SK-N-SH (cell line): ENCODE measurements around the gene EPM2A. TPM values are rescaled to one million over a fixed set of nuclear protein-coding genes. Genes with fewer than 3 reads are reported as not detected.

Source experiments
- CTCF ChIA-PET: fragments of 300-600, 350-600 bp; formaldehyde crosslinking; extraction: SDS; loops from one replicate; lab custom pipeline; 2021; lab: Yijun Ruan, JAX
- POLR2A ChIA-PET: fragments of 350-600 bp; sonication (Branson Sonifier 250); formaldehyde crosslinking; extraction: SDS; loops from one replicate; lab custom pipeline; 2020; ENCODE audit warnings: antibody characterized with exemption, inconsistent platforms; lab: Yijun Ruan, JAX
- DNase-seq: peaks from one replicate; pipeline ENCODE4 v3.0.0; 2012
- H2AFZ ChIP-seq: fragments of 200-600 bp; sonication (generic); 2 replicates; pipeline ENCODE4 v1.8.1; 2016; ENCODE audit warnings: antibody characterized with exemption, mild to moderate bottlenecking, low read depth
- H3F3A ChIP-seq: fragments of 200-600 bp; sonication (generic); replicated peaks from 2 replicates; pipeline ENCODE3; 2016; ENCODE audit warnings: antibody characterized with exemption, mild to moderate bottlenecking; ENCODE audit not compliant: insufficient read depth
- H3K27ac ChIP-seq, 2 experiments: fragments of 200-500 bp in 1 of 2; fragments of 200-600 bp in 1 of 2; sonication (Bioruptor generic) in 1 of 2; sonication (generic), shearing (Covaris generic) in 1 of 2; 2 replicates each; pipeline versions ENCODE4 v1.5.1 to v1.6.1; 2014 to 2016; ENCODE audit warnings: low read depth in 2 of 2, inconsistent platforms in 1 of 2, low read length in 1 of 2, mild to moderate bottlenecking in 1 of 2, mixed read lengths in 1 of 2
- H3K27me3 ChIP-seq: fragments of 200-600 bp; sonication (generic), shearing (Covaris generic); 2 replicates; pipeline ENCODE4 v1.6.1; 2016; ENCODE audit warnings: mixed run types; ENCODE audit not compliant: insufficient read depth
- H3K36me3 ChIP-seq, 2 experiments: fragments of 200-500 bp in 1 of 2; fragments of 200-600 bp in 1 of 2; sonication (Bioruptor generic) in 1 of 2; sonication (generic) in 1 of 2; replicated peaks in 1 of 2; 2 replicates each; pipeline versions ENCODE3 to v1.5.1; 2014 to 2016; ENCODE audit warnings: low read length in 1 of 2, mild to moderate bottlenecking in 1 of 2; ENCODE audit not compliant: insufficient read depth in 2 of 2, control insufficient read depth in 1 of 2
- H3K4me1 ChIP-seq, 2 experiments: fragments of 200-500 bp in 1 of 2; fragments of 200-600 bp in 1 of 2; sonication (Bioruptor generic) in 1 of 2; sonication (generic), shearing (Covaris generic) in 1 of 2; 2 replicates each; pipeline versions ENCODE4 v1.5.1 to v1.6.1; 2014 to 2016; ENCODE audit warnings: low read depth in 1 of 2, low read length in 1 of 2, mixed run types in 1 of 2; ENCODE audit not compliant: insufficient read depth in 2 of 2, control insufficient read depth in 1 of 2
- H3K4me2 ChIP-seq: fragments of 200-600 bp; sonication (generic), shearing (Covaris generic); 2 replicates; pipeline ENCODE4 v1.6.1; 2017; ENCODE audit warnings: mixed run types
- H3K4me3 ChIP-seq, 2 experiments: fragments of 200-500 bp in 1 of 2; fragments of 200-600 bp in 1 of 2; sonication (Bioruptor generic) in 1 of 2; sonication (generic), shearing (Covaris generic) in 1 of 2; 2 replicates each; pipeline versions ENCODE4 v1.5.1 to v1.8.1; 2014 to 2016; ENCODE audit warnings: low read depth in 2 of 2, inconsistent platforms in 1 of 2, low read length in 1 of 2, mild to moderate bottlenecking in 1 of 2, mixed read lengths in 1 of 2, moderate library complexity in 1 of 2
- H3K79me2 ChIP-seq: fragments of 200-600 bp; sonication (generic); 2 replicates; pipeline ENCODE4 v1.8.1; 2017; ENCODE audit warnings: mild to moderate bottlenecking; ENCODE audit not compliant: insufficient read depth
- H3K9ac ChIP-seq: fragments of 200-600 bp; sonication (generic); 2 replicates; pipeline ENCODE4 v1.6.1; 2017; ENCODE audit warnings: mixed run types
- H3K9me2 ChIP-seq: fragments of 200-600 bp; sonication (generic); 2 replicates; pipeline ENCODE4 v1.6.1; 2017; ENCODE audit warnings: mixed run types
- H3K9me3 ChIP-seq: fragments of 200-600 bp; sonication (generic); 2 replicates; pipeline ENCODE4 v1.6.1; 2017; ENCODE audit warnings: mixed run types, mild to moderate bottlenecking, moderate library complexity
- H4K20me1 ChIP-seq: fragments of 200-600 bp; sonication (generic); 2 replicates; pipeline ENCODE4 v1.6.1; 2017; ENCODE audit warnings: mild to moderate bottlenecking, mixed run types; ENCODE audit not compliant: insufficient read depth
- EZH2phosphoT487 ChIP-seq: fragments of 200-600 bp; sonication (generic); IDR thresholded peaks from 2 replicates; pipeline ENCODE4 v1.6.1; 2017; ENCODE audit warnings: low read depth, mixed run types, mild to moderate bottlenecking, antibody characterized with exemption, moderate library complexity, borderline replicate concordance
- FOSL2 ChIP-seq: IDR thresholded peaks from 2 replicates; pipeline ENCODE4 v1.4.0; 2012; ENCODE audit warnings: low read depth, mild to moderate bottlenecking, moderate library complexity, borderline replicate concordance
- FOXM1 ChIP-seq: IDR thresholded peaks from 2 replicates; pipeline ENCODE4 v1.4.0; 2012; ENCODE audit warnings: low read depth, mild to moderate bottlenecking
- GATA2 ChIP-seq: sonication (generic); formaldehyde crosslinking; IDR thresholded peaks from 2 replicates; pipeline ENCODE4 v1.5.0; 2020; ENCODE audit warnings: mild to moderate bottlenecking, missing genetic modification reagents
- MEF2A ChIP-seq: IDR thresholded peaks from 2 replicates; pipeline ENCODE4 v1.4.0; 2012; ENCODE audit warnings: low read depth, borderline replicate concordance
- RCOR1 ChIP-seq: fragments of 150-350 bp; IDR thresholded peaks from 2 replicates; pipeline ENCODE4 v1.6.1; 2017; ENCODE audit warnings: antibody characterized with exemption, low read length
- RFX5 ChIP-seq: IDR thresholded peaks from 2 replicates; pipeline ENCODE4 v1.6.1; 2012; ENCODE audit warnings: mild to moderate bottlenecking, improper control_type of control experiment, low read length
- RXRA ChIP-seq: IDR thresholded peaks from 2 replicates; pipeline ENCODE4 v1.4.0; 2012; ENCODE audit warnings: low read depth, mild to moderate bottlenecking, borderline replicate concordance
- SMC3 ChIP-seq: IDR thresholded peaks from 2 replicates; pipeline ENCODE4 v1.6.1; 2012; ENCODE audit warnings: low read depth, low read length, improper control_type of control experiment
- TCF12 ChIP-seq: IDR thresholded peaks from 2 replicates; pipeline ENCODE4 v1.4.0; 2012
- TEAD4 ChIP-seq: IDR thresholded peaks from 2 replicates; pipeline ENCODE4 v1.4.0; 2012; ENCODE audit warnings: mild to moderate bottlenecking, borderline replicate concordance; ENCODE audit not compliant: insufficient read depth
- WGBS: methylation state at CpG from one replicate; pipeline ENCODE4 v1.1.6; 2017; ENCODE audit warnings: low lambda C conversion rate; 5-methylcytosine and 5-hydroxymethylcytosine counted together
- polyA plus RNA-seq, 3 experiments: library from polyadenylated mRNA; depleted of rRNA; stranded (reverse); fragments of >200 nt; gene quantifications; 2 replicates each; pipeline ENCODE4 v1.2.3, GENCODE V29; 2012
- TF ChIP-seq, protein P1 (sequence below): IDR thresholded peaks from 2 replicates; pipeline ENCODE4; 2012

EPM2A gene
- polyA plus RNA-seq, 1 of the 3 experiments (the other 2 are of a cell fraction) = 2.7 TPM

DNA sequence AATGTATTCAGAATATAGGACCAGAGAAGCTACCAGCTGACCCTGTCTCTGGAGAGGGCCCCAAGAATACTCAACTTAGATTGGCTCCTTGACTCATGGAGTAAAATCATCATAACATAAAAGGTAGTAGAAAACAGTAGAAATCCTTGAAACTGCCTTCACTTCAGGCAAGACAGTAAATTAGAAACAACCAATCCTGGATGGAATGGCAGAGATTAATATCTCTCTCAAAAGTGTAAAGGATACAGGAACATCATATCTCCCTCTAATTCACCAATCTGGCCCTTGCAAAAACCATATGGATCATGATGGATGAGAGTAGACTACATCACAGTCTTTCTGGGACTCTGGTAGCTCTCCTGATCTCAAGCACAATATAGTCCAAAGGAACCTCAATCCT lies 20.4 kb upstream of the EPM2A start:
- Histone ChIP-seq H4K20me1 (no peaks in the 10 kb centered on the region), H3K79me2 (no peaks in the 10 kb centered on the region), H3K9me3 (no peaks in the 10 kb centered on the region), H3K4me3 (no peak overlapping the region), H3K4me1 (peaks cover 3 to 5% of the 10 kb centered on the region in 2 experiments; a peak in 3 of 4 replicates), H3K4me2 (no peak overlapping the region), H2AFZ (peak overlapping the region; percentile 2; the same call in 1 of the 2 replicates), H3K27ac (peak overlapping the region in 1 of 2 experiments; percentile 62; a peak in 1 of 4 replicates), H3K9me2 (no peaks in the 10 kb centered on the region), H3F3A (peaks cover 3% of the 10 kb centered on the region), H3K36me3 (no peaks in the 10 kb centered on the region), H3K27me3 (no peaks in the 10 kb centered on the region), H3K9ac (no peak overlapping the region)
- no peak for TF ChIP-seq MEF2A
- no peak for TF ChIP-seq SMC3
- TF ChIP-seq, protein P1, sequence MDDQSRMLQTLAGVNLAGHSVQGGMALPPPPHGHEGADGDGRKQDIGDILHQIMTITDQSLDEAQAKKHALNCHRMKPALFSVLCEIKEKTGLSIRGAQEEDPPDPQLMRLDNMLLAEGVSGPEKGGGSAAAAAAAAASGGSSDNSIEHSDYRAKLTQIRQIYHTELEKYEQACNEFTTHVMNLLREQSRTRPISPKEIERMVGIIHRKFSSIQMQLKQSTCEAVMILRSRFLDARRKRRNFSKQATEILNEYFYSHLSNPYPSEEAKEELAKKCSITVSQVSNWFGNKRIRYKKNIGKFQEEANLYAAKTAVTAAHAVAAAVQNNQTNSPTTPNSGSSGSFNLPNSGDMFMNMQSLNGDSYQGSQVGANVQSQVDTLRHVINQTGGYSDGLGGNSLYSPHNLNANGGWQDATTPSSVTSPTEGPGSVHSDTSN = no peak
- no peak for TF ChIP-seq TCF12
- DNase-seq = no peak
- POLR2A ChIA-PET = no interaction called here
- CTCF ChIA-PET = no interaction called here

DNA sequence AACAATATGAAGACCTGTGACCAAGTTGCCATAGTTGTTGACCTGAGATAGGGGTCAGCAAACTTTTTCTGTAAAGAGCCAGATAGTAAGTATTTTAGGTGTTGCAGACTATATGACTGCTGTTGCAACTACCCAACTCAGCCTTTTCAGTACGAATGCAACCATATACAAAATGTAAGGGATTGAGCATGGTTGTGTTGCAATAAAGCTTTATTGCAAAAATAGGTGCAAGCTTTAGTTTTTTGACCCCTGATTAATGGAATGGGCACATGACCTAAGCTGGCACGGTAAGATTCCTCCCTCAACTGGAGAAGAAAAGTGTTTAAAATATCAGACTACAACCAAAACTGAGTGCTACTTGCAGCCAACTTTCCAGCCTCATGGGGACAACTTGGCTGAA lies 17.3 kb upstream of the EPM2A start:
- no peak overlapping the region for H2AFZ ChIP-seq
- peaks cover 3% of the 10 kb centered on the region for H3F3A ChIP-seq
- H3K27me3 ChIP-seq = no peaks in the 10 kb centered on the region
- POLR2A ChIA-PET = no interaction called here
- no peak for TF ChIP-seq RXRA
- TF ChIP-seq, all 33 proteins: peak for 0
- no peak for DNase-seq
- Histone ChIP-seq H3K79me2 (no peaks in the 10 kb centered on the region), H4K20me1 (no peaks in the 10 kb centered on the region), H3K9ac (no peak overlapping the region), H3K9me3 (no peaks in the 10 kb centered on the region), H3K9me2 (no peaks in the 10 kb centered on the region), H3K4me2 (no peak overlapping the region), H3K4me3 (no peak overlapping the region), H3K27ac (no peak overlapping the region), H3K36me3 (no peaks in the 10 kb centered on the region), H3K4me1 (peaks cover 3 to 8% of the 10 kb centered on the region in 2 experiments; a peak in 3 of 4 replicates)
- WGBS = 46% methylated on average over 2 of the region's 2 CpGs
- CTCF ChIA-PET = no interaction called here

DNA sequence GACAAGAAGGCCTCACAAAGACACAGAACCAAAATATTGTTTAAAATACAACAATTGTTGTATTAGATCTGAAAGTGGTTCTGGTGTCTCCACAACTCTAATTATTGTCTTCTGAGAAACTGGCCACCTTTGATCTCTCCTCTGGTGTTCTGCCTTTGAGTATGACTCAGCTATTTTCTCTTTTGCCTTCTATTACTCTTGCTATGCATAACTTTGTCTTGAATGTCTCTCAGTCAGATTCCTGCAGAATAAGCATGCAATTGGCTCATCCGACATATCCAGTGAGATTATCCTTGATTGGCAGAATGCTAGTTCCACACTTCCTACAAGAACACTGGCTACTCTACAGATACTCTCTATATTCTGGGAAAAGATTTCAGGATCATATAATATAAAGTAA lies 14.3 kb upstream of the EPM2A start:
- no peak for DNase-seq
- ChIA-PET POLR2A (no interaction called here), CTCF (no interaction called here)
- Histone ChIP-seq H3K36me3 (no peaks in the 10 kb centered on the region), H3K27ac (peak overlapping the region; percentile 35 to 39; a peak in 3 of 4 replicates), H3K4me2 (no peak overlapping the region), H3F3A (no peaks in the 10 kb centered on the region), H3K4me3 (no peak overlapping the region), H3K79me2 (no peaks in the 10 kb centered on the region), H3K9me3 (no peaks in the 10 kb centered on the region), H3K9ac (no peak overlapping the region), H2AFZ (peak overlapping the region; percentile 80), H3K27me3 (no peaks in the 10 kb centered on the region), H4K20me1 (no peaks in the 10 kb centered on the region), H3K9me2 (no peaks in the 10 kb centered on the region), H3K4me1 (peaks cover 0 to 3% of the 10 kb centered on the region in 2 experiments; a peak in 1 of 4 replicates)
- WGBS = 71% methylated on average over 1 of the region's 1 CpG
- TF ChIP-seq FOSL2 = peak; percentile 14; the same call in 1 of the 2 replicates
- TF ChIP-seq GATA2 = no peak
- TF ChIP-seq EZH2phosphoT487 = no peak
- TF ChIP-seq RCOR1 = no peak
- TF ChIP-seq FOXM1 = no peak
- TF ChIP-seq RFX5 = no peak
- TF ChIP-seq MEF2A = no peak
- TF ChIP-seq, protein P1 = peak; percentile 37; the same call in 1 of the 2 replicates
- no peak for TF ChIP-seq TEAD4
